Stimulated activated CD4-positive, alpha-beta T cell treated with anti-CD3 and anti-CD28 coated beads, TNF-alpha, amount 100 ng/mL, for 4 hours (primary cell): ENCODE measurements around the gene RBM28.
"Not testable (repeated sequence)": the region's sequence is repeated elsewhere in the genome, so short reads cannot be mapped to it uniquely, and the experiment has no call there.

Source experiments
- DNase-seq, 3 experiments: peaks; one replicate each; pipeline ENCODE4 v3.0.0-alpha.2; 2020; ENCODE audit warnings: low read depth in 3 of 3

Gene RBM28

DNA sequence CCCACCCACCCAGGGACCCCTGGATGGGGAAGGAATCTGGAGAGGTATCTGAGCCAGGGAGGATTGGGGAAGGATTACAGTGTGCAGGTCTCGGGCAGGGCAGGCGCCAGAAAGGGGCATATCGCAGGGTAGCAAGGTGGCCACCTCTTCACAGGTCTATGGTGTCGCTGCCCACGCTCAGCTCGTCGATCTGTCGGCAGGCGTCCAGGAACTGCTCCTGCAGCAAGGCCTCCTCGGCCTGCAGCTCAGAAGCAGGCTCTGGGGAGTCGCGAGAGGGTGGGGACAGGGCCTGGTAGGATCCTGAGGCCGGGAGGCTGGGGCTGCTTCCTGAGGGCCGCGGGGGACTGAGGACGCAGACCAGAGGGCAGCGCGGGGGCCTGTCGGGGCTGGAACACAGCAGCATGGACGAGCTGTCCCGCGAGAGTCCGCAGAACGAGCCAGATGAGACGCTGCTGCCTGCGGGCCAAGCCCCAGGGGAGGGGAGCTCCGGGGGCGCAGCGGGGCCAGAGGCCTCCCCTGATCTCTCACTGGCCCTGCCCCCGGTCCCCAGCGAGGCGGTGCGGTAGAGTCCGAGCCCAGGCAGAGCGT is 7.1 kb upstream of the RBM28 start:
- no peak for DNase-seq

DNA sequence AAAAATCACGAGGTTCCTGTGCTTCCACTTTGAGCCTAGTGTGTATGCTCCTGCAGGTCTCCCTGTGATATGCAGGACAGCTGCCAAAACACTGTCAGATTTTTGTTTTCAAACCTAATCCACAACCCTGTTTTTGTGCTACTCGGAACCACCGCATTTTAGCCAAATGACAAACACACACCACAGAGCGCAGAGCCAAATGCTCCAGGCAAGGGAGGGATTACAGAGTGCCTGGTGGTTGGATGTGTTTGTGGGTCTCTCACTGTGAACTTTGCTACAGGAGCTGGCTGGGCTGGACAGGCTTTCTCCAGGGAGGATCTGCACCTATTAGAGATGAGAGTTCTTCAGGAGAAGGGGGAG is 5.7 kb upstream of the RBM28 start:
- no peak for DNase-seq

GRCh38 chr7:128347647-128348097 is 4.0 kb upstream of the RBM28 start:
- peak in 1 of 3 experiments; percentile 22 for DNase-seq

- no peak for DNase-seq
Measured at GRCh38 chr7:128344431-128344774, 695 bp upstream of the RBM28 start.

GRCh38 chr7:128341733-128342132 is 2.0 kb downstream of the RBM28 start:
- no peak for DNase-seq

DNA sequence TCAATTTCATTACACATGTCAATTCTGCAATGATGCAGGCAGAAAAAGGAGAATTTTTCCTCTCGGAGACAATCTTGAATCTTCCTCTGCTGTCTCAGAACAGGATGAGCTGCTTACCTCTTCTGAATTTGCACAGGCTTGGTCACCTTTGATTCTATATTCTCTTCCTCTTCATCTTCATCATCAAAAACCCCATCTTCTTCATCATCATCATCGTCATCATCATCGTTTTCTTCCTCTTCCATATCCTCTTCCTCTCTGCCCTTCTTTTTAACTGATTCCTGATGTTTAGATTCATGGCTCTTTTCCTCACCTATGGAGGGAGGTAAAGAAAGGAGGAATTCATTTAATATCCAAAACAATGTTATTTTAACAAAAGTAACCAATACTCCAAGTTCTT is 8.0 kb downstream of the RBM28 start:
- no peak for DNase-seq

DNA sequence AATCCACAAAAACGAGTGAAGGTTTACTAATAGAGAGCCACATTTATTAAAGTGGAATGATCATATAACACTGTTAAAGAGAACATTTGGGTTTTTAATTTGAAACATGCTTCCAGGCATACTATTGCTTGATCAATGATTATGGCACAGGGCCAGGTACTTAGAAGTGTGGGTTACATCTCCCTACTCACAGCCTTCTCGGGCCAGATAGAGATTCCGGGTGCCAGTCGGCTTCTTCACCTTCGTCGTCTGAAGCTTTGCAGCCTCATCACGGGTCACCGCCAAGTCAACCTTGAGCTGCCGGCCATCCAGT is 19.4 kb downstream of the RBM28 start:
- no peak for DNase-seq

- no peak for DNase-seq
Measured at GRCh38 chr7:128323459-128324367, 20.0 kb downstream of the RBM28 start.

DNA sequence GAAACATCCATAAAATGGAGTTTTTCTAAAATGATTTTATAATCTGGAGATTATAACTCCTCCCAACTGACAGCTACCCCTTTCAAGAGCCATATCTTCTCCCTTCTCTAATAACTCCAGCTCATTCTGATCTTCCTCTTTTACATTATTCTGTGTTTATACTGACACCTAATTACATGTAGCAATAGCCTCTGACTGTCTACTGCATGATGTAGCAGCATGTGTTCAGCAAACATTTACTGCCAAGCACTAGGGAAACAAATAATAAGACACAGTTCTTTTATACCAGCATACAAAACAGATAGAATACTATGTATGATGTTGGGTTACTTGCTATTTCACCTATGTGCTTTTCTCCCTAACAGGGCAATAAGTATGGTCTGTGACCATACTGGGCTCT is 20.7 kb downstream of the RBM28 start:
- no peak for DNase-seq

GRCh38 chr7:128322040-128322643 is 21.6 kb downstream of the RBM28 start:
- DNase-seq, result no peak

GRCh38 chr7:128321044-128321422 is 22.7 kb downstream of the RBM28 start:
- DNase-seq, result no peak

DNA sequence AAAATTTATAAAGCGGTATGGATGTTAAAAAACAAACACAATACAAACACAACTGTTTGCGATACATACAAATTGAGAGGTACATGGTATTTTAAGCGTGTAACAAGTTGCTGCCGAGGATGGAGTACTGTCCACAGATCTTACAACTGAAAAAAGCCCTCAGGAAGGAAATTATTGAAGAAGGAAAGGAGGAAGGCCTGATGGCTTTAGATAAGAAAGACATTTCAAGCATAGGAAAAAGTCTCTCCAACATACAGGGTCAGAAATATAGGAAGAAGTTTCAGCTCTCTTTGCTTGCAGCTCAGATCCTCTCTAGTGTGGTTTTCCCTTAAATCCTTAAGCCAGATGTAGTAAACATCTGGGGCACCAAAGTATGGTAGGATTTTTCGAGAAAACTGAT is 25.0 kb downstream of the RBM28 start:
- DNase-seq, result no peak

- DNase-seq, result no peak
Measured at GRCh38 chr7:128311013-128311412, 32.7 kb downstream of the RBM28 start.

DNA sequence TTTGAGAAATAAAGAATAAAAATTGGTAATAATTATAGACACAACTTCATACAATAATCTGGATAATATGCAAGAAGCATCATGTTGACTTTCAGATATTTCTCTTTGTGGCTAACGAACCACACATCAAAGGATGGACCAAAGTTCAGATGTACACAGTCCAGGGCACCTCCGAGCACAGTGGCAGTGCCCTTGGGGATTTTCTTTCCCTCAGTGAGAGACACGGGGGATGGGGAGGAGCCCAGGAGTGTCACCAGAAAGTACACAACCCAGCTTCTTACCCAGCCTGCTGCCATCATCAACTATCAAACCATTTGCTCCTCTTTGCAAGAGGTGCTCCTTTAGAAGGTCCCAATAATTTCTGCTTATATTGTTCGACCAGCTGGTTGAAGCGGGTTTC is 33.2 kb downstream of the RBM28 start:
- DNase-seq, result no peak

DNA sequence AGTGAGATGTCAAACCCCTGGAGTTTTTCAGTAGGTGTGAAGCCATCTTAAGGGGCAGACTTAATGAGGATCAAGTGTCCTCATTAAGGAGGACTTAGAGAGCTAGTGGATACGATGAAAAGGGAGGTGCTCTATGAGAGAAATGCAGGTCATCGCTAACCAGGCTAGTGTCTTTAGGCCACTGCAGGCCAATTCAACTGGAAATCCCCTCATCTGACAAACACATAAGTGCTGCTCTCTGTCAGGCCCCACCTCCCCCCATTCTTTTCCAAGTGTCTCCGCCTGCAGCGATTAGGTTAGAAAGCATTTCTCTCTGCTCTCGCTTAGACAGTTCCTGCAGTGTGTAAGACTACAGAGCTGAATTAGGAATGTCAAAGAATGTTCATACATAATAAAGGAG is 33.7 kb downstream of the RBM28 start:
- DNase-seq, result no peak

- no peak for DNase-seq
Measured at GRCh38 chr7:128309124-128309523, 34.6 kb downstream of the RBM28 start.

DNA sequence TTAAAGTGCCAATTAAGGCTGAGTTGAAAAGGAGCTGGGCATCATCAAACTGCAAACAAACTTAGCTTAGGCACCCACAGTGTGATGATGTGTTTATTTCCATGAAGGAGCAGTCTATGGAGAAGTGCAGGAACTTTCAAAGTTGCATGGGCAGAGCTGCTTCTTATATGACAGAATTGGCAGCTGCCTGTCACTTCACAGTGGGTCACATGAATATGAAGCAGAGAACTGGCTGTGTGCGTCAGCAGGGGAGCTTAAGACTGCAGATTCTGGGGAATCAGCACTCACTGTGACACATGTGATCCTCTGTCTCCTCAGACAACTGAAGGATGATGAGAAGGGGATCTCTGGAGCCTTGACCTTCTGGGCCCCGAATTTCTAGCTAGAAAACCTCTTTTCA is 36.6 kb downstream of the RBM28 start:
- DNase-seq, result no peak

DNA sequence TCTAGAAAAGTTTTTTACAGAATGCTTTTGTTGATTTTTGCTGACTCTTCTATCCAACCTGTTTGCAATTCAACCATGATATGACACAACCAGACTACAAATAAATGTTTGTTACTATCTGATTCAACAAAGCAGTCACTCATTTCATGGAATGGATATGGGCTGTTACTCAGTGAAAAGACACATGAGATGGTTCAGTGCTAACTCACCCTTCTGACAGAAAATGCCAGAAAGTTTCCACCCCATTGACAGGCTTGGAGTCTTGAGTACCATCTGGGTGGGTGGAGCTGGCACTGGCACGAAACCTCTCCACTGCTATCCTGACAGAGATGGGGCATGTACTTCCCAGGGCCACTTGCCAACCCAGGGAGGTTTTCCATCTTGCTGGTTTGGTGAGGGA is 39.5 kb downstream of the RBM28 start:
- DNase-seq, result no peak

GRCh38 chr7:128303643-128304042 is 40.1 kb downstream of the RBM28 start:
- no peak for DNase-seq

- DNase-seq, result no peak
Measured at GRCh38 chr7:128303133-128303532, 40.6 kb downstream of the RBM28 start.

DNA sequence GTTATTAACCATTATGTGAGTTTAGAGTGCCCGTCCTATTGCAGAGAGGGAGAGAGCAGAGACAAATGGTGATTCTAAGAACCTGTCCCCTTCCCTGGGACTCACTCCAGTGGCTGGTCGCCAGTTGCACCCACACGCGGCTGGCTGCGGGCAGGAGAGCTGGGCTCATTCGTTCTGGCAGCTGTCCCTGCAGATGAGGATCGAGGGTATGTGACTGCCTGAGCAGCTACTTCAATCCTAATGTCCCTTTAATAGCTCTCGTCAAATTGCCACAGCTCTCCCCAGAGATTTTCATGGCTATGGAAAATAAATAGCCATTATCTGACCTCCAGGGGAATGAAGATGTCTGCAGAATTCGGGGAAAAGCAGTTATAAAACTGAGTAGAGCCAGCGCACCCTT is 41.6 kb downstream of the RBM28 start:
- DNase-seq, result no peak

DNA sequence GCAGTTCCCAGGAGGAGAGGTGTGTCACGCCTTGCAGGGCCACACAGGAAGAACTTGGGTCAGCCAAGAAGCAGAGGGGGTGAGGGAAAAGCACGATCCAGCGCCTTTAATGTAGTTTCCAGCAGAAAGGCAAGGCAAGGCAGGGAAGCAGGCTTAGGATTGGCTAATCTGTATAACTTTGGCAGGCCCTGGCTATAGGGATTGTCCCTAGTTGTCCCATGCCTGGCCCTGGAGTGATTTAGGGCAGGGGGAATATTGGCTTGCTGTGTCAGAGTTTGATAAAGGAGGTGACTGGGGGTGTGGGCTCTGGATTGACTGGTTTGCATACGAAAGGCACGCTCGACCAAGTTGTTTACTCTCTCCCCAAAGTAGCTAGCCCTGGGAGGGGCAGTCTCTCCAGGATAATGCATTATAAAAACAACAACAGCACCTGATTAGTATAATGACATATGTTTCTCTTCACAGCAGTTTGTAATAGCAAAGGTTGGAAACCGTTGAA is 44.5 kb downstream of the RBM28 start:
- no peak for DNase-seq

DNA sequence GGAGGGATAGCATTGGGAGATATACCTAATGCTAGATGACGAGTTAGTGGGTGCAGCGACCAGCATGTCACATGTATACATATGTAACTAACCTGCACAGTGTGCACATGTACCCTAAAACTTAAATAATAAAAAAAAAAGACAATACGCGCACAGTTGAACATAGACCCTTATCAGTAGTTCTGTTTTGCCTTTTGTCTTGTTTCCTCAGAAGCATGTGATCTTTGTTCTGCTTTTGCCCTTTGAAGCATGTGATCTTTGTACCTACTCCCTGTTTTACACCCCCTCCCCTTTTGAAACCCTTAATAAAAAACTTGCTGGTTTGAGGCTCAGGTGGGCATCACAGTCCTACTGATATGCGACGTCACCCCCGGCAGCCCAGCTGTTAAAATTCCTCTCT is 45.7 kb downstream of the RBM28 start:
- DNase-seq, result not testable (repeated sequence)
